ENCODE measurements around the gene G6PD.

DNA sequence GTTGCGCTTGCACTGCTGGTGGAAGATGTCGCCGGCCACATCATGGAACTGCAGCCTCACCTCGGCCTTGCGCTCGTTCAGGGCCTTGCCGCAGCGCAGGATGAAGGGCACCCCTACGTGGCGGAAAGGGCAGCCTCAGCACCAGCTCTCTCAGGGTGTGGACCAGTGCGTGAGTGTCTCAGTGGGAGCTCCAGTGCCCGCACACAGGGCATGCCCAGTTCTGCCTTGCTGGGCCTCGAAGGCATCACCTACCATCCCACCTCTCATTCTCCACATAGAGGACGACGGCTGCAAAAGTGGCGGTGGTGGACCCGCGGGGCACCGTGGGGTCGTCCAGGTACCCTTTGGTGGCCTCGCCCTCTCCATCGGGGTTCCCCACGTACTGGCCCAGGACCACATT is 14.0 kb downstream of the G6PD start:
- TF ChIP-seq, protein P1, sequence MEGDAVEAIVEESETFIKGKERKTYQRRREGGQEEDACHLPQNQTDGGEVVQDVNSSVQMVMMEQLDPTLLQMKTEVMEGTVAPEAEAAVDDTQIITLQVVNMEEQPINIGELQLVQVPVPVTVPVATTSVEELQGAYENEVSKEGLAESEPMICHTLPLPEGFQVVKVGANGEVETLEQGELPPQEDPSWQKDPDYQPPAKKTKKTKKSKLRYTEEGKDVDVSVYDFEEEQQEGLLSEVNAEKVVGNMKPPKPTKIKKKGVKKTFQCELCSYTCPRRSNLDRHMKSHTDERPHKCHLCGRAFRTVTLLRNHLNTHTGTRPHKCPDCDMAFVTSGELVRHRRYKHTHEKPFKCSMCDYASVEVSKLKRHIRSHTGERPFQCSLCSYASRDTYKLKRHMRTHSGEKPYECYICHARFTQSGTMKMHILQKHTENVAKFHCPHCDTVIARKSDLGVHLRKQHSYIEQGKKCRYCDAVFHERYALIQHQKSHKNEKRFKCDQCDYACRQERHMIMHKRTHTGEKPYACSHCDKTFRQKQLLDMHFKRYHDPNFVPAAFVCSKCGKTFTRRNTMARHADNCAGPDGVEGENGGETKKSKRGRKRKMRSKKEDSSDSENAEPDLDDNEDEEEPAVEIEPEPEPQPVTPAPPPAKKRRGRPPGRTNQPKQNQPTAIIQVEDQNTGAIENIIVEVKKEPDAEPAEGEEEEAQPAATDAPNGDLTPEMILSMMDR (IDR thresholded peaks at IDR 0.05), result no peak
- no peak for TF ChIP-seq POLR2A (IDR thresholded peaks at IDR 0.05)
- TF ChIP-seq POLR2AphosphoS5 (IDR thresholded peaks at IDR 0.05), result no peak
- no peak for TF ChIP-seq EP300 (IDR thresholded peaks at IDR 0.05; ENCODE audit: low read depth)
